ENCODE data around the gene INHBB. TPM values are rescaled to one million over a fixed set of nuclear protein-coding genes. Genes with fewer than 3 reads are reported as not detected.

The INHBB gene
- total RNA-seq, 1 experiment from 2014 or later = 0.27 TPM

GRCh38 chr2:120374821-120375220 is 28.9 kb downstream of the INHBB start:
- TF ChIP-seq CBX3 (IDR thresholded peaks at IDR 0.05; ENCODE audit: low read depth) = no peak
- no peak for TF ChIP-seq ELF1 (IDR thresholded peaks at IDR 0.05; ENCODE audit: borderline replicate concordance, low read depth)
- no peak for TF ChIP-seq POLR2AphosphoS5 (IDR thresholded peaks at IDR 0.05; ENCODE audit: low read depth, low read length)
- no peak for TF ChIP-seq SIN3A (IDR thresholded peaks at IDR 0.05; ENCODE audit: low read depth)
- no peak for TF ChIP-seq REST (IDR thresholded peaks at IDR 0.05; ENCODE audit: low read depth)
- no peak for TF ChIP-seq MAX (IDR thresholded peaks at IDR 0.05)
- DNase-seq (ENCODE audit: low read depth, low spot score) = no peak
- ChIA-PET POLR2A (no interaction called here), RAD21 (ENCODE audit: low non-redundant PET in 1 of 2, low total read pairs in 2 of 2, uncharacterized antibody in 2 of 2, unreplicated experiment in 2 of 2) (no interaction called here), CTCF (no interaction called here)
- Histone ChIP-seq H3K36me3 (ENCODE audit: control insufficient read depth in 1 of 2, insufficient read depth in 2 of 2, low read length in 2 of 2) (no peaks in the 10 kb centered on the region), H3K9me3 (ENCODE audit: control insufficient read depth in 1 of 2, insufficient read depth in 1 of 2, low read depth in 1 of 2, low read length in 2 of 2) (no peaks in the 10 kb centered on the region), H4K20me1 (ENCODE audit: insufficient read depth) (no peaks in the 10 kb centered on the region), H3K4me2 (ENCODE audit: low read length) (no peak overlapping the region), H3K27ac (ENCODE audit: low read depth, low read length) (no peak overlapping the region), H3K9me2 (ENCODE audit: insufficient read depth) (no peaks in the 10 kb centered on the region), H3K4me1 (ENCODE audit: control insufficient read depth in 1 of 2, insufficient read depth in 2 of 2, low read length in 2 of 2) (no peaks in the 10 kb centered on the region), H3K9ac (ENCODE audit: low read length) (no peak overlapping the region), H2AFZ (ENCODE audit: low read depth, low read length, poor library complexity, severe bottlenecking) (no peak overlapping the region), H3K27me3 (ENCODE audit: insufficient read depth, low read length) (no peaks in the 10 kb centered on the region; the same call in 1 of the 2 replicates), H3K4me3 (replicated peaks in 1 of 2; ENCODE audit: low read depth in 1 of 2, low read length in 2 of 2) (no peak overlapping the region), H3K79me2 (ENCODE audit: insufficient read depth, low read length) (no peaks in the 10 kb centered on the region)
- intact Hi-C loops (cut with micrococcal nuclease) = no loop called here
- no peak for ATAC-seq
- no TSS peak for BruUV-seq (replicated peaks)

All from HCT116 (cell line).